ENCODE data around the gene NUDCD2. TPM values are rescaled to one million over a fixed set of nuclear protein-coding genes. Genes with fewer than 3 reads are reported as not detected.

The NUDCD2 gene
- total RNA-seq, 4 donors from 2014 or later: 3.1 to 8.5 (median 6.7) TPM

DNA sequence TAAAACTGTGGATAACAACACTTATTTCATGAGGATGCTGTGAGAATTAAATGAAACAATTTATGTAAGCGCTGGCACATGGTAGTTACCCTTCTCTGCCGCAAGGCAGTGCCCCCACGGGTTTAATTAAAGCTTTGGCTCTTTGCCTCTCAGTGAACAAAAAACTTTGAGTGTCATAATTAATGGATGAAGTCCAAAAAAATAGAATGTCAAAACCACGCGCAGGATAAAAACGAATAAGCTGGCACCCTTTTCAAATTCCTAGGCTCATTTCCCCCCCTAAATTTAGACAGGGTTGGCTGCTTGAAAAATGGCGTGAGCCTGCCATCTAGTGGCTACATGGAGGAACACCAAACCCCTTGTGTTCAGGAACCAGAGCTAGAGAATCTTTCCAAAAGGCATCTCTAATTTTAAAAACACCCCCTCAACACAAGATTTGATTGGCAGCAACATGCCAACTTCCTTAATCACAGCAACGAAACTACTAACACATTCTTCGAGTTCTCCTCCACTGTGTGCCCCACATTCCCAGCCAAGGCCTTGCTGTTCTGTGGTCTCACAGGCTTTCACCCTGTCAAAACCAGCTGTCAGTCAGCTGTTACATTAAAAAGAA, 51.5 kb downstream of the NUDCD2 start:
- TF ChIP-seq, protein P1, sequence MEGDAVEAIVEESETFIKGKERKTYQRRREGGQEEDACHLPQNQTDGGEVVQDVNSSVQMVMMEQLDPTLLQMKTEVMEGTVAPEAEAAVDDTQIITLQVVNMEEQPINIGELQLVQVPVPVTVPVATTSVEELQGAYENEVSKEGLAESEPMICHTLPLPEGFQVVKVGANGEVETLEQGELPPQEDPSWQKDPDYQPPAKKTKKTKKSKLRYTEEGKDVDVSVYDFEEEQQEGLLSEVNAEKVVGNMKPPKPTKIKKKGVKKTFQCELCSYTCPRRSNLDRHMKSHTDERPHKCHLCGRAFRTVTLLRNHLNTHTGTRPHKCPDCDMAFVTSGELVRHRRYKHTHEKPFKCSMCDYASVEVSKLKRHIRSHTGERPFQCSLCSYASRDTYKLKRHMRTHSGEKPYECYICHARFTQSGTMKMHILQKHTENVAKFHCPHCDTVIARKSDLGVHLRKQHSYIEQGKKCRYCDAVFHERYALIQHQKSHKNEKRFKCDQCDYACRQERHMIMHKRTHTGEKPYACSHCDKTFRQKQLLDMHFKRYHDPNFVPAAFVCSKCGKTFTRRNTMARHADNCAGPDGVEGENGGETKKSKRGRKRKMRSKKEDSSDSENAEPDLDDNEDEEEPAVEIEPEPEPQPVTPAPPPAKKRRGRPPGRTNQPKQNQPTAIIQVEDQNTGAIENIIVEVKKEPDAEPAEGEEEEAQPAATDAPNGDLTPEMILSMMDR (IDR thresholded peaks at IDR 0.05): peak in 1 of 3 donors; percentile 85
- no peak for TF ChIP-seq POLR2A (IDR thresholded peaks at IDR 0.05)
- peak; percentile 40 to 90 for DNase-seq (ENCODE audit: low spot score in 2 of 2)
- no peak overlapping the region for H3K4me3 ChIP-seq (ENCODE audit: low read depth, poor library complexity, severe bottlenecking)
- 1 to 6% methylated on average over 9 of the region's 9 CpGs for WGBS, 2 donors
- intact Hi-C loops (cut with DNase I; ENCODE audit: low total_unique reads): no loop called here

DNA sequence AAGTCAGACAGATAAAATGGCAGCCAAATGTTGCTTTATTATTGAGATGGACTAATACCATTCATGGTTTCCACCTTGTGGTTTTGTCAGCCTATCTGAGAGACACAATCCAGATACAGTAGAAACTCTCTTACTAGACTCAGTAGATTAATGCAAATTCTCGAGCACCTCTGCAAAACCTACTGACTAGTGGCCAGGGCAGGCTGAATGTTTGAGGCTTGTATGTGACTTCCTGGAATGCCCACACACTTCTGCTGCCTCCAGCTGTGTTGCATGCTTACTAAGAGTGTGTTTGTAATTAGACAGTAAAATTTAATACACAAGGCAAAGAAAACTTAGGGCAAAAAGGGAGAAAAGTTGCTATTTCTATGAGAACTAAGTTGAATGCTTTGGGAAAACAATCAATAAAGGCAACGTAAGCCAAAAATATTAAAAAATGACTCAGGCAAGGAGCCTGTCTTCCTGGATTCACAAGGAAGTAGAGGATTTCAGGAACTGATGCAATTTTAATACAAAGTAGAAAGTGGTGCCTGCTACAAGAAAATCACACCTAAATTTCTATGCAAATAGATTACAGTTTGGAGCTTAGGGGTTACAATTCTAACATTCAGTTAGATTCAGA, 52.8 kb downstream of the NUDCD2 start:
- H3K4me3 ChIP-seq (ENCODE audit: low read depth, poor library complexity, severe bottlenecking): no peak overlapping the region
- TF ChIP-seq POLR2A (IDR thresholded peaks at IDR 0.05): no peak
- TF ChIP-seq, protein P1 (IDR thresholded peaks at IDR 0.05): no peak
- WGBS, 2 donors: 29 to 41% methylated on average over 2 of the region's 2 CpGs
- no peak for DNase-seq (ENCODE audit: low spot score in 2 of 2)
- intact Hi-C loops (cut with DNase I; ENCODE audit: low total_unique reads): no loop called here

DNA sequence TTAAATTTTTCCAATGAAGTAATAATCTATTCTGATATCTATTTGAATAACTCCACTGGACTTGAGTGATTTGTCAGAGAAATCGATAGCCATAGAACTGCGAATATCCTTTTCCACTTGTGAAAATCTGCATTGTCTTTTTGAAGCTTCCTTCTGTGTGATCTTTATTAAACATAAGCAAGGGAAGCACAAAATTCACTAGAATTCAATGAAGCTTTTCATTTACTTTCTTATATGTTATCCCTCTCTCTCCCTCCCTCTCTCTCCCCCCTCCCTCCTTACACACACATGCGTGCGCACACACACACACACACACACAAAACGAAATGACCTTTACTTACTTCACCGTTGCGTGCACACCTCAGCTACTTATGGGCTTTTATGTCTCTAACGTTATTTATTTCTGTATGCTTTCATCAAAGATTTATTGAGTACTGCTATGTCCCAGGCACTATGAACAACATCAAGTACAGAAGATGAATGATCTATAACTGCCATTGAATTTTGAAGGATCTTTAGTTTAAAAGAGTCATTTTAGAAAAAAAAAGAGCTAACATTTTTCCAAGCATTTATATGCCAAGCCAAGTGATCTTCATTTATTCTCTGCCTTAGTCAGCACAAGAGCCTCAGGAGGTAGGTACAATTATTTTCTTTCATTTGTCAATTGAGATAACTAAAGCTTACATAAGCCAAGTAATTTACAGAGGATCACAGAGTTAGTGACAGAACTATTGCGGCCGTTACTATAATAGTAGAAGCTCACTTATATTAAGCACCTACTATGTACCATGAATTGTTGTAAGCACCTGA, 55.3 kb downstream of the NUDCD2 start:
- WGBS, 2 donors: 58 to 66% methylated on average over 10 of the region's 10 CpGs
- H3K4me3 ChIP-seq (ENCODE audit: low read depth, poor library complexity, severe bottlenecking): no peak overlapping the region
- no peak for DNase-seq (ENCODE audit: low spot score in 2 of 2)
- intact Hi-C loops (cut with DNase I; ENCODE audit: low total_unique reads): no loop called here
- TF ChIP-seq POLR2A (IDR thresholded peaks at IDR 0.05): no peak
- TF ChIP-seq, protein P1 (IDR thresholded peaks at IDR 0.05): no peak

GRCh38 chr5:163402007-163402406, 57.9 kb downstream of the NUDCD2 start:
- intact Hi-C loops (cut with DNase I; ENCODE audit: low total_unique reads): no loop called here
- WGBS, 2 donors: 84% methylated on average over 2 of the region's 2 CpGs
- no peak overlapping the region for H3K4me3 ChIP-seq (ENCODE audit: low read depth, poor library complexity, severe bottlenecking)
- no peak for TF ChIP-seq POLR2A (IDR thresholded peaks at IDR 0.05)
- TF ChIP-seq, protein P1 (IDR thresholded peaks at IDR 0.05): no peak
- DNase-seq (ENCODE audit: low spot score in 2 of 2): no peak

- WGBS, 2 donors: 75 to 81% methylated on average over 4 of the region's 4 CpGs
- no peak overlapping the region for H3K4me3 ChIP-seq (ENCODE audit: low read depth, poor library complexity, severe bottlenecking)
- TF ChIP-seq, protein P1 (IDR thresholded peaks at IDR 0.05): no peak
- TF ChIP-seq POLR2A (IDR thresholded peaks at IDR 0.05): no peak
- intact Hi-C loops (cut with DNase I; ENCODE audit: low total_unique reads): no loop called here
- no peak for DNase-seq (ENCODE audit: low spot score in 2 of 2)
Observed at GRCh38 chr5:163401271-163401670, 58.6 kb downstream of the NUDCD2 start.

Measured in lower leg skin (tissue), 4 donors.